ENCODE results near the gene FGD4. TPM values are rescaled to one million over a fixed set of nuclear protein-coding genes. Genes with fewer than 3 reads are reported as not detected.

Gene FGD4
- total RNA-seq, 5 donors from 2014 or later (not counting 1 experiment from before 2014, with no cell fraction given) = 0.18 to 0.79 (median 0.47) TPM

DNA sequence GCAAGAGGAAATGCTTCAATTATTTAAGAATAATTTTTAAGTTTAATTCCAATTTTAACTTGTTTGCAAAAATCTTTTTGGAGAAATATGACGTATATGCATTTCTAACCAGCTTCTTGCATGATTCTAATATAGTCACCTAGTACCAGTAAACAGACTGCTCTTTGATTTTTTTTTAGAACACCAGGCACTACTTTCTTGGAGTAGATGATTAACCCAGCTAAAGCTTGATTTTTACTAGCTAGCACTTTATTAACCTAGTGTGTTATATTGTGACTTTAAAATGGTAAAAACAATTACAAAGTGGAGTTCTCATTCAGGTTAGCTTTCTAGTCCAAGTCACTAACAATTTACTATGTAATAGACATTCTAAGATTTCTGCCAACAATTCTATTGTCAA, 32.6 kb upstream of the FGD4 start:
- no peaks in the 10 kb centered on the region for H3K4me1 ChIP-seq (ENCODE audit: control insufficient read depth in 1 of 2, extremely low read depth in 1 of 2, insufficient read depth in 2 of 2, low read length in 2 of 2)
- no peak for DNase-seq
- H3K27ac Mint-ChIP-seq = no peak overlapping the region
- no peak overlapping the region for H3K4me3 Mint-ChIP-seq
- no peaks in the 10 kb centered on the region for H3K36me3 Mint-ChIP-seq
- H3K27me3 Mint-ChIP-seq = no peaks in the 10 kb centered on the region
- H3K27me3 ChIP-seq (replicated peaks in 1 of 2; ENCODE audit: control insufficient read depth in 2 of 2, extremely low read depth in 1 of 2, insufficient read depth in 2 of 2, low read length in 1 of 2) = no peaks in the 10 kb centered on the region
- WGBS (ENCODE audit: insufficient coverage) = no CpG with 5 or more reads among the region's 1 CpG
- no peak for ATAC-seq (replicated peaks in 1 of 4)
- H3K9me3 Mint-ChIP-seq = no peaks in the 10 kb centered on the region
- CTCF ChIA-PET = interaction anchor here (0.6 to 1.1 kb wide), 3 partner anchors 388 to 843 kb away, joined by 3 to 6 read pairs (median 4); partner anchors contain the start of gene YARS2 (in 1 of the 2)
- no peak overlapping the region for H3K27ac ChIP-seq (ENCODE audit: low read length)
- no peaks in the 10 kb centered on the region for H3K4me1 Mint-ChIP-seq
- no peaks in the 10 kb centered on the region for H3K9me3 ChIP-seq
- no peaks in the 10 kb centered on the region for H3K36me3 ChIP-seq (ENCODE audit: control insufficient read depth in 2 of 2, extremely low read depth in 1 of 2, insufficient read depth in 1 of 2, low read length in 1 of 2)
- H3K4me3 ChIP-seq (ENCODE audit: control insufficient read depth in 1 of 2, extremely low read depth in 1 of 2, low read length in 1 of 2) = no peak overlapping the region
- POLR2A ChIA-PET = no interaction called here

GRCh38 chr12:32367381-32367780, 32.0 kb upstream of the FGD4 start:
- Mint-ChIP-seq H3K9me3 (no peaks in the 10 kb centered on the region), H3K4me1 (no peaks in the 10 kb centered on the region), H3K27ac (no peak overlapping the region), H3K36me3 (no peaks in the 10 kb centered on the region), H3K27me3 (no peaks in the 10 kb centered on the region), H3K4me3 (no peak overlapping the region)
- H3K9me3 ChIP-seq = no peaks in the 10 kb centered on the region
- no peaks in the 10 kb centered on the region for H3K27me3 ChIP-seq (replicated peaks in 1 of 2; ENCODE audit: control insufficient read depth in 2 of 2, extremely low read depth in 1 of 2, insufficient read depth in 2 of 2, low read length in 1 of 2)
- no peaks in the 10 kb centered on the region for H3K4me1 ChIP-seq (ENCODE audit: control insufficient read depth in 1 of 2, extremely low read depth in 1 of 2, insufficient read depth in 2 of 2, low read length in 2 of 2)
- ChIA-PET POLR2A (interaction anchor here in 1 of 2 donors (0.6 kb wide), 1 partner anchor 916 kb away, joined by 4 read pairs; no protein-coding TSS in a partner anchor), CTCF (interaction anchor here in 1 of 2 donors (0.6 to 1.1 kb wide), 3 partner anchors 462 to 1566 kb away, joined by 3 to 6 read pairs (median 3); no protein-coding TSS in a partner anchor)
- WGBS (ENCODE audit: insufficient coverage) = 100% methylated on average over 3 of the region's 4 CpGs
- no peak overlapping the region for H3K27ac ChIP-seq (ENCODE audit: low read length)
- no peak overlapping the region for H3K4me3 ChIP-seq (ENCODE audit: control insufficient read depth in 1 of 2, extremely low read depth in 1 of 2, low read length in 1 of 2)
- H3K36me3 ChIP-seq (ENCODE audit: control insufficient read depth in 2 of 2, extremely low read depth in 1 of 2, insufficient read depth in 1 of 2, low read length in 1 of 2) = no peaks in the 10 kb centered on the region
- DNase-seq = no peak
- ATAC-seq (replicated peaks in 1 of 4) = no peak

DNA sequence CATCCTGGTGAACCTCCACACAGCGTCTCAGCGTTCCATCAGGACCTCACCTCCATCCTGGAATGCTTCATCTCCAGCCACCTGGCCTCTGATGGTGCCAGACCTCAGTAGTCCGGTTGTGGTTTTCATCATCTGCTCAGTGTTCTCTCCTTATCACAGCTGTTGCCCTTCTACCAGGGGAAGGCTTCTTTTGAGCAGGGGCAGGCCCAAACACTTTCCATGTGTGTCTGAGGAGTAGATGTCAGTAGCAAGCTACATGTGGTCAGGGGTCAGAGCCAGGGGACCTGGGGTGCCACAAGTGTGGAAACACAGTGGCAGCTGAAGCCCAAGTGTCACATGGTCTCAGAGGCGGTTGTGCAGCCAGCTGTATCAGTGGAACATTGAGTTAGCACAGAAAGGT, 30.2 kb upstream of the FGD4 start:
- 92% methylated on average over 1 of the region's 4 CpGs for WGBS (ENCODE audit: insufficient coverage)
- no peaks in the 10 kb centered on the region for H3K36me3 ChIP-seq (ENCODE audit: control insufficient read depth in 2 of 2, extremely low read depth in 1 of 2, insufficient read depth in 1 of 2, low read length in 1 of 2)

GRCh38 chr12:32377344-32378055, 21.9 kb upstream of the FGD4 start:
- H3K4me3 ChIP-seq (ENCODE audit: control insufficient read depth in 1 of 2, extremely low read depth in 1 of 2, low read length in 1 of 2) = no peak overlapping the region
- ATAC-seq (replicated peaks in 1 of 4) = no peak
- no peak overlapping the region for H3K27ac ChIP-seq (ENCODE audit: low read length)
- WGBS (ENCODE audit: insufficient coverage) = 94% methylated on average over 2 of the region's 12 CpGs
- H3K4me1 Mint-ChIP-seq = no peaks in the 10 kb centered on the region
- no peaks in the 10 kb centered on the region for H3K9me3 Mint-ChIP-seq
- ChIA-PET CTCF (interaction anchor here (0.6 to 0.9 kb wide), 2 partner anchors 80 to 309 kb away, joined by 3 read pairs; no protein-coding TSS in a partner anchor), POLR2A (no interaction called here)
- H3K4me3 Mint-ChIP-seq = no peak overlapping the region
- no peak overlapping the region for H3K27ac Mint-ChIP-seq
- H3K27me3 Mint-ChIP-seq = peaks cover 0 to 4% of the 10 kb centered on the region in 2 donors
- H3K9me3 ChIP-seq = no peaks in the 10 kb centered on the region
- no peak for DNase-seq
- no peaks in the 10 kb centered on the region for H3K36me3 ChIP-seq (ENCODE audit: control insufficient read depth in 2 of 2, extremely low read depth in 1 of 2, insufficient read depth in 1 of 2, low read length in 1 of 2)
- H3K4me1 ChIP-seq (ENCODE audit: control insufficient read depth in 1 of 2, extremely low read depth in 1 of 2, insufficient read depth in 2 of 2, low read length in 2 of 2) = no peaks in the 10 kb centered on the region
- no peaks in the 10 kb centered on the region for H3K27me3 ChIP-seq (replicated peaks in 1 of 2; ENCODE audit: control insufficient read depth in 2 of 2, extremely low read depth in 1 of 2, insufficient read depth in 2 of 2, low read length in 1 of 2)
- H3K36me3 Mint-ChIP-seq = no peaks in the 10 kb centered on the region

More for the DNA sequence above, 30.2 kb upstream of the FGD4 start:
- H3K27me3 Mint-ChIP-seq = no peaks in the 10 kb centered on the region
- no peak overlapping the region for H3K27ac ChIP-seq (ENCODE audit: low read length)
- no peak overlapping the region for H3K4me3 ChIP-seq (ENCODE audit: control insufficient read depth in 1 of 2, extremely low read depth in 1 of 2, low read length in 1 of 2)
- H3K9me3 Mint-ChIP-seq = no peaks in the 10 kb centered on the region
- H3K4me1 Mint-ChIP-seq = no peaks in the 10 kb centered on the region
- ATAC-seq (replicated peaks in 1 of 4) (no peak), DNase-seq (no peak)
- ChIA-PET POLR2A (no interaction called here), CTCF (no interaction called here)
- H3K4me1 ChIP-seq (ENCODE audit: control insufficient read depth in 1 of 2, extremely low read depth in 1 of 2, insufficient read depth in 2 of 2, low read length in 2 of 2) = no peaks in the 10 kb centered on the region
- no peak overlapping the region for H3K27ac Mint-ChIP-seq
- H3K27me3 ChIP-seq (replicated peaks in 1 of 2; ENCODE audit: control insufficient read depth in 2 of 2, extremely low read depth in 1 of 2, insufficient read depth in 2 of 2, low read length in 1 of 2) = no peaks in the 10 kb centered on the region
- no peaks in the 10 kb centered on the region for H3K9me3 ChIP-seq
- H3K4me3 Mint-ChIP-seq = no peak overlapping the region
- no peaks in the 10 kb centered on the region for H3K36me3 Mint-ChIP-seq

- Histone ChIP-seq H3K36me3 (ENCODE audit: control insufficient read depth in 2 of 2, extremely low read depth in 1 of 2, insufficient read depth in 1 of 2, low read length in 1 of 2) (no peaks in the 10 kb centered on the region), H3K27me3 (replicated peaks in 1 of 2; ENCODE audit: control insufficient read depth in 2 of 2, extremely low read depth in 1 of 2, insufficient read depth in 2 of 2, low read length in 1 of 2) (no peaks in the 10 kb centered on the region), H3K9me3 (no peaks in the 10 kb centered on the region), H3K27ac (ENCODE audit: low read length) (no peak overlapping the region), H3K4me1 (ENCODE audit: control insufficient read depth in 1 of 2, extremely low read depth in 1 of 2, insufficient read depth in 2 of 2, low read length in 2 of 2) (no peaks in the 10 kb centered on the region), H3K4me3 (ENCODE audit: control insufficient read depth in 1 of 2, extremely low read depth in 1 of 2, low read length in 1 of 2) (no peak overlapping the region)
- ATAC-seq (replicated peaks in 1 of 4) (no peak), DNase-seq (no peak)
- H3K4me1 Mint-ChIP-seq = no peaks in the 10 kb centered on the region
- WGBS (ENCODE audit: insufficient coverage) = 92% methylated on average over 5 of the region's 10 CpGs
- H3K36me3 Mint-ChIP-seq = no peaks in the 10 kb centered on the region
- POLR2A ChIA-PET = interaction anchor here in 1 of 2 donors (0.6 kb wide), 1 partner anchor 14 kb away, joined by 5 read pairs; no protein-coding TSS in a partner anchor
- no peak overlapping the region for H3K4me3 Mint-ChIP-seq
- H3K27ac Mint-ChIP-seq = no peak overlapping the region
- CTCF ChIA-PET = interaction anchor here in 1 of 2 donors (0.6 kb wide), 1 partner anchor 1659 kb away, joined by 3 read pairs; no protein-coding TSS in a partner anchor
- H3K9me3 Mint-ChIP-seq = no peaks in the 10 kb centered on the region
- peaks cover 0 to 4% of the 10 kb centered on the region in 2 donors for H3K27me3 Mint-ChIP-seq
Measured at GRCh38 chr12:32379213-32379612, 20.1 kb upstream of the FGD4 start.

- Histone ChIP-seq H3K4me3 (ENCODE audit: control insufficient read depth in 1 of 2, extremely low read depth in 1 of 2, low read length in 1 of 2) (no peak overlapping the region), H3K9me3 (no peaks in the 10 kb centered on the region), H3K36me3 (ENCODE audit: control insufficient read depth in 2 of 2, extremely low read depth in 1 of 2, insufficient read depth in 1 of 2, low read length in 1 of 2) (no peaks in the 10 kb centered on the region), H3K27me3 (replicated peaks in 1 of 2; ENCODE audit: control insufficient read depth in 2 of 2, extremely low read depth in 1 of 2, insufficient read depth in 2 of 2, low read length in 1 of 2) (no peaks in the 10 kb centered on the region), H3K27ac (ENCODE audit: low read length) (no peak overlapping the region), H3K4me1 (ENCODE audit: control insufficient read depth in 1 of 2, extremely low read depth in 1 of 2, insufficient read depth in 2 of 2, low read length in 2 of 2) (no peaks in the 10 kb centered on the region)
- Mint-ChIP-seq H3K36me3 (no peaks in the 10 kb centered on the region), H3K4me3 (no peak overlapping the region), H3K9me3 (no peaks in the 10 kb centered on the region), H3K27me3 (peaks cover 0 to 4% of the 10 kb centered on the region in 2 donors), H3K27ac (no peak overlapping the region), H3K4me1 (no peaks in the 10 kb centered on the region)
- WGBS (ENCODE audit: insufficient coverage) = 60% methylated on average over 1 of the region's 8 CpGs
- DNase-seq (no peak), ATAC-seq (replicated peaks in 1 of 4) (no peak)
- ChIA-PET CTCF (interaction anchor here in 1 of 2 donors (0.6 kb wide), 1 partner anchor 1659 kb away, joined by 3 read pairs; no protein-coding TSS in a partner anchor), POLR2A (no interaction called here)
Measured at GRCh38 chr12:32379667-32380066, 19.7 kb upstream of the FGD4 start.
